HG03571 (cell line): ENCODE data around the gene FAM193A.
"Not testable (repeated sequence)": the region's sequence is repeated elsewhere in the genome, so short reads cannot be mapped to it uniquely, and the experiment has no call there.

Experiments used
- ATAC-seq: cut with Tn5 transposase; IDR thresholded peaks from one replicate; pipeline ENCODE4 v1.9.1; 2021; ENCODE audit not compliant: unreplicated experiment

Gene FAM193A

GRCh38 chr4:2744576-2745270 lies 208.3 kb downstream of the FAM193A start:
- ATAC-seq: no peak

GRCh38 chr4:2745516-2745915 lies 209.1 kb downstream of the FAM193A start:
- ATAC-seq: no peak

- ATAC-seq: peak; percentile 86
These were observed 209.7 kb downstream of the FAM193A start for GRCh38 chr4:2745981-2746806.

- no peak for ATAC-seq
These were observed 210.6 kb downstream of the FAM193A start for GRCh38 chr4:2746891-2747695.

GRCh38 chr4:2750719-2751605 lies 214.5 kb downstream of the FAM193A start:
- no peak for ATAC-seq

DNA sequence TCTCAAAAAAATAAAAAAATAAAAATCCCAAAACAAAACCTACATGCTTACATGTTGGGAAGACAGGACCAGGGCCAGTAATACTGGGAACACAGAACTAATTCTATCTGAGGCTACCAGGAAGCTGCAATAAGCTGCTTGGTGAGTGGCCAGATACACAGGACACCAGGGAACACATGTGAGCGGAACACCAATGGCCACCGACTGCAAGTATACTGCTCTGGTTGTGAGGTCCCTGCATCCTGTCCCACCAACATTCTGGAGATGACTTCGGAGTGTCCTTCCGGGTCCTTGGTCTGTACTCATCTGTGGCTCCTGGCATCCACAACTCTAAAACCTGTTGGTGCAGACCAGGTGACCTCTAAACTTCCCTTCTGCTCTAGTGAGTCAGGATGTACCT lies 217.0 kb downstream of the FAM193A start:
- no peak for ATAC-seq

DNA sequence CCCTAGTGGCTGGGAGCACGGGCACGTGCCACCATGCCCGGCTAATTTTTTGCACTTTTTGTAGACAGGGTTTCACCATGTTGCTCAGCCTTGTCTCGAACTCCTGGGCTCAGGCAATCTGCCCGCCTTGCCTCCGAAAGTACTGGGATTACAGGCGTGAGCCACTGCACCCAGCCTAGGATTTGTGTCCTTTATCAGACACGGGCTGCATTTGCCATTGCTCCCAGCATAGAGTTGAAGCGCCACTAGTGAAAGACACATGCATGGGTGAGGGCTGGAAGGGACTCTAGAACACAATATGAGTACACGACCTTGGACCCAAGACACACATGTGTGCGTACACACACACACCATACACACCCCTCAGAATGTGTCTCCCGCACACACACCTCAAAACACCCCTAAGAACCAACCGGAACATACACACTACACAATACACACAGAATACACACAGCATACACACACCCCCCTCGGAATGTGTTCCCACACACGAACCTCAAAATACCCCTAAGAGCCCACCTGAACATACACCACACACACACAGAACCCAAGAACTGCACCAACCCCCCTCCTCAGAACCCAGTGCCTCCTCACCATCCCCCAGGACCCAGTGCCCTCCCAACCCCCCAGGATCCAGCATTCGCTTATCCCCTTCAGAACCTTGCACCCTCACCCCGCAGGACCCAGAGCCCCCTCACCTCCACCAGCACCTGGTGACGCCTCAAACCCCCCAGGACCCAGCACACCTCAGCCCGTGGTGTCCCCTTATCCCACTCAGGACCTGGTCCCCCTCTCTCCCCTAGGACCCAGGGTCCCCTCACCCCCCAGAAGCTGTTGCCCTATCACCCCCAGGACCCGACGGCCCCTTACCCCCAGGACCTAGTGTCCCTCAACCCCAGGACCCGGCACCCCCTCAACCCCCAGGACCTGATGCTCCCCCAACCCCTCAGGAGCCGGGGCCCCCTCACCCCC lies 218.7 kb downstream of the FAM193A start:
- ATAC-seq: no peak

DNA sequence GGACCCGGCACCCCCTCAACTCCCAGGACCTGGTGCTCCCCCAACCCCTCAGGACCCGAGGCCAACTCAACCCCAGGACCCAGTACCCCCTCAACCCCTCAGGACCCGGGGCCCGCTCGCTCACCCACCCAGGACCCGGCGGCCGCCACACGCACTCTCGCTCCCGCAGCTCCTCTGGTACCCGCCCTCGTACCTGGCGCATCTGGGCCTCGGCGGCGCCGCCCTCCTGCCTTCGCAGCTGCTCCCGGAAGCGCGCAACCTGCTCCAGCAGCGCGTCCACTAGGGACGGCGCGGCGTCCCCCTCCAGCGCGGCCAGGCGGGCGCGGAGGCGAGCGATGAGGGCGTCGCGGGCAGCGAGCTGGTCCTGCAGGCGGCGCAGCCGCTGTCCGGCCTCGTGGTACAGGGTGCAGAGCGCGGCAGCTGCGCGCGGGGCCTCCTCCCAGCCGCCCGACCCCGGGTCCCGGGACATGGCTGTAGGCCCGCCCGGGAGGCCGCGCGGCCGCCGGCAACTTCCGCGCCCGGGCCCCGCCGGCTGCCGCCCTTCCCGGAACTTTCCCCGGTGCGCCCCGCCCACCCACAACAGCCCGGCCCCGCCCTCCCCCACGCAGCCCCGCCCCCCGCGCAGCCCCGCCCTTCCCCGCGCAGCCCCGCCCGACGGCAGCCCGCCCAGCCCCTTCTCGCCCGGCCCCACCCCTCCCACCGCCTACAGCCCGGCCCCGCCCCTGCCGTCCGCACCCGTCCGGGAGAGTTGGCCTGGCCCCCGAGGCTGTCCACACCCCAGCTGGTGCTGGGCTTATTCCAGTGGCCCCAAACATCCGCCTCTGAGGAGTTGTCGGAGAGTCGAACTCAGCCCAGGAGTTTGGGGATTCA lies 219.6 kb downstream of the FAM193A start, which contains the start of gene TNIP2:
Gene TNIP2, minus strand, starts transcription at position 516 of the 870 bp plus-strand sequence. Its CDS starts 47 bp downstream, at position 469.
- peak; percentile 69 for ATAC-seq

DNA sequence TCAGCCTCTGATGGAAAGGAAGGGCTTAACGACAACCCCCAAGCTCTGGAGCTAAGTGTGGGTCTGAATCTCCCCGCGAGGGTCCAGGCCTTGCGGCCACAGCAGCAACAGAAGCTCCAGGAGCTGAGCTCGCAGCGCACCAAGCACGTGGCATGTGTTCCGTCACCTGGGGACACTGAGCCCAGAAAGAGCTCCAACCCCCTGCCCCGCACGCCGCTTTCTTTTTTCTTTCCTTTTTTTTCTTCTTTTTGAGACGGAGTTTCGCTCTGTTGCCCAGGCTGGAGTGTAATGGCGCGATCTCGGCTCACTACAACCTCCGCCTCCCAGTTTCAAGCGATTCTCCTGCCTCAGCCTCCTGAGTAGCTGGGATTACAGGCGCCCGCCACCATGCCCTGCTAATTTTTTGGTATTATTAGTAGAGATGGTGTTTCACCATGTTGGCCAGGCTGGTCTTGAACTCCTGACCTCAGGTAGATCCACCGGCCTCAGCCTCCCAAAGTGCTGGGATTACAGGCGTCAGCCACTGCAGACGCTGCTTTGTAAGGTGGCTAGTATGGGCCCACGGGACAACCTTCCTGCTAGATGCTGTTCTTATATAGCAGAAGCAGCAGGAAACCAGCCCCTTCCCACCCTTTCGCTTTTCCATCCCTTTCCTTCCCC lies 220.4 kb downstream of the FAM193A start:
- no peak for ATAC-seq

GRCh38 chr4:2757426-2757825 lies 221.0 kb downstream of the FAM193A start:
- ATAC-seq: no peak

- ATAC-seq: no peak
These were observed 224.8 kb downstream of the FAM193A start for GRCh38 chr4:2761035-2761923.

- no peak for ATAC-seq
These were observed 225.6 kb downstream of the FAM193A start for GRCh38 chr4:2762048-2762447.

- ATAC-seq: not testable (repeated sequence)
These were observed 226.3 kb downstream of the FAM193A start for GRCh38 chr4:2762486-2763370.

GRCh38 chr4:2763511-2763967 lies 227.1 kb downstream of the FAM193A start:
- ATAC-seq: no peak

DNA sequence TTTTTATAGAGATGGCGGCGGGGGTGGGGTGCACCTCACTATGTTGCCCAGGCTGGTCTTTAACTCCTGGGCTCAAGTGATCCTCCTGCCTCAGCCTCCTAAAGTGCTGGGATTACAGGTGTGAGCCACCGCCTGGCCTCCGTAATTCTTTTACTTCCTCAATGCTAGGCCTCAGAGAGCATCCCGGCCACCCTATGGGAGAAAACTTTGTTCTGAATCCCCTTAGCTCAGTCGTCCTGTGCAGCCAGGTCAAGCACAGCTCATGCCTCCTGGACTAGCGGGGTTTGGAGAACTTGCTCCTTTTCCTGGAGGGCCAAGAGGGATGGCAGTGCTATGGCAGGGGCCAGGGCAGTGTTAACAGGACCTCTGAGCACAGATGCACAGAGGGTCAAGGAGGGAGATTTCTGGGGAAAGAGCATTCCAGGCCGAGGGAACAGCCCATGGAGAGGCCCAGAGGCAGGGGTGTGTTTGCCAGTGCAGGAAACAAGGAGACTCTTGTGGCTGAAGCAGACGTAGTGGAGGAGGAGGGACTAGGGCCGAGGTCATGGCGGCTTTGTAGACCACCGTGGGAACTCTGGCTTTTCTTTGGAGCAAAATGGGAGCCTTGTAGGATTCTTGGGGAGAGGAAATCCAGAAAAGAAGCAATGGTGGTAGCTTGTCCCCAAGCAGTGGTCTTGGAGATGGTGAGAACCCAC lies 229.5 kb downstream of the FAM193A start:
- ATAC-seq: no peak
